Gastroesophageal sphincter (tissue), 4 donors: ENCODE measurements around the gene CCNJL. TPM values are rescaled to one million over a fixed set of nuclear protein-coding genes. Genes with fewer than 3 reads are reported as not detected.
A peak's percentile ranks its signal among the peaks of the same experiment; 100 is the strongest.

Experiments
- ATAC-seq: fragments of 150-250 bp; one replicate; pipeline ENCODE4 v1.9.1; 2016; ENCODE audit warnings: mild to moderate bottlenecking, moderate library complexity
- H3K27ac ChIP-seq, 4 donors: fragments of 200-600 bp; sonication (generic) in 3 of 4; 1 replicate in 3 of 4; 2 replicates in 1 of 4; pipeline ENCODE4 v1.5.1; 2016 to 2019
- H3K27me3 ChIP-seq: fragments of 200-600 bp; sonication (generic); one replicate; pipeline ENCODE4 v1.5.1; 2019
- H3K36me3 ChIP-seq, 2 donors: fragments of 200-600 bp; sonication (generic); one replicate each; pipeline ENCODE4 v1.5.1; 2019; ENCODE audit warnings: control low read depth in 1 of 2
- H3K4me1 ChIP-seq, 3 donors: fragments of 200-600 bp; sonication (generic); 1 replicate in 2 of 3; 2 replicates in 1 of 3; pipeline ENCODE4 v1.5.1; 2016 to 2019; ENCODE audit warnings: control low read depth in 2 of 3
- H3K4me3 ChIP-seq, 2 donors: fragments of 200-600 bp; sonication (generic); one replicate each; pipeline ENCODE4 v1.5.1; 2019; ENCODE audit warnings: mild to moderate bottlenecking in 1 of 2, moderate library complexity in 1 of 2
- H3K9me3 ChIP-seq, 3 donors: fragments of 200-600 bp; sonication (generic); one replicate each; pipeline ENCODE4 v1.5.1; 2017 to 2019; ENCODE audit warnings: control low read depth in 2 of 3
- CTCF ChIP-seq, 4 experiments: fragments of 200-600 bp in 2 of 4; fragments of 450-650 bp in 2 of 4; sonication (generic) in 1 of 4; IDR thresholded peaks; one replicate each; pipeline ENCODE4 v1.5.1; 2017 to 2019; ENCODE audit warnings: antibody characterized with exemption in 4 of 4, mild to moderate bottlenecking in 2 of 4, moderate library complexity in 2 of 4
- EP300 ChIP-seq: sonication (generic); formaldehyde crosslinking; IDR thresholded peaks from one replicate; pipeline ENCODE4 v1.6.1; 2017; ENCODE audit warnings: antibody characterized with exemption, mild to moderate bottlenecking
- POLR2A ChIP-seq, 2 donors: fragments of 450-650 bp; IDR thresholded peaks; one replicate each; pipeline ENCODE4 v1.6.1; 2017; ENCODE audit warnings: antibody characterized with exemption in 2 of 2, mild to moderate bottlenecking in 2 of 2, moderate library complexity in 1 of 2
- POLR2AphosphoS5 ChIP-seq: sonication (generic); formaldehyde crosslinking; IDR thresholded peaks from one replicate; pipeline ENCODE4 v1.6.1; 2017; ENCODE audit warnings: antibody characterized with exemption
- WGBS, 2 donors: methylation state at CpG; one replicate each; pipeline ENCODE4 v1.1.5; 2018; ENCODE audit warnings: low coverage in 1 of 2; 5-methylcytosine and 5-hydroxymethylcytosine counted together
- total RNA-seq, 4 donors: library from RNA; depleted of rRNA; stranded (reverse); fragments of >200 nt; gene quantifications; one replicate each; pipeline ENCODE4 v1.1.0, GENCODE V29; 2016

Gene CCNJL
- total RNA-seq, 4 donors from 2014 or later: 0.35 to 1.9 (median 0.65) TPM

DNA sequence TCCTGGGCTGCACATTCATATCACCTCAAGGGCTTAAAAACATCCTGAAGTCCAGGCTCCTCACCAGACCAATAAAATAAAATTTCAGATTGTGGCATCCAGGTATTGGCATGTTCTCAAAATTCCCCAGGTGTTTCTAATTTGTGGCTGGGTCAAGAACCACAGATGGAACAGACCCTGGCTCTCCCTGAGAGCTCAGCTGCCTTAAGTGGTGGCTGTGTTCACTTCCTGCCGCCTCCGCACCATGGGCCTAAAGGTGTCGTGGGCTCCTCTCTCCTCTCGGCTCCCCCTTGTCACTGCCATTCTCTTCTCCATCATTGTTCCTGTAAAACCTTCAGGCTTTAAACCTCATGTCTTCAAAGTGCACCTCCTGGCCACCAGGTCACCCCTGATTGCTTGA, 17.8 kb upstream of the CCNJL start:
- H3K27ac ChIP-seq: no peak overlapping the region
- H3K9me3 ChIP-seq: no peaks in the 10 kb centered on the region
- peak; percentile 41 for ATAC-seq
- H3K36me3 ChIP-seq: no peaks in the 10 kb centered on the region
- no peaks in the 10 kb centered on the region for H3K4me1 ChIP-seq
- WGBS, 2 donors: 91 to 96% methylated on average over 4 of the region's 4 CpGs
- no peak for TF ChIP-seq POLR2AphosphoS5
- no peak for TF ChIP-seq EP300
- TF ChIP-seq CTCF (IDR thresholded peaks at IDR 0.05): no peak
- no peak for TF ChIP-seq POLR2A (IDR thresholded peaks at IDR 0.05)
- no peak overlapping the region for H3K4me3 ChIP-seq
- H3K27me3 ChIP-seq: no peaks in the 10 kb centered on the region

- no peaks in the 10 kb centered on the region for H3K27me3 ChIP-seq
- no peaks in the 10 kb centered on the region for H3K36me3 ChIP-seq
- WGBS, 2 donors: 73 to 83% methylated on average over 5 to 6 of the region's 6 CpGs
- TF ChIP-seq EP300 (no peak), CTCF (IDR thresholded peaks at IDR 0.05) (no peak), POLR2AphosphoS5 (no peak), POLR2A (IDR thresholded peaks at IDR 0.05) (no peak)
- H3K4me3 ChIP-seq: no peak overlapping the region
- ATAC-seq: no peak
- H3K4me1 ChIP-seq: no peaks in the 10 kb centered on the region
- H3K27ac ChIP-seq: no peak overlapping the region
- H3K9me3 ChIP-seq: no peaks in the 10 kb centered on the region
These were observed 15.5 kb upstream of the CCNJL start for GRCh38 chr5:160327818-160328217.

- H3K4me3 ChIP-seq: no peak overlapping the region
- no peaks in the 10 kb centered on the region for H3K9me3 ChIP-seq
- ATAC-seq: no peak
- no peak overlapping the region for H3K27ac ChIP-seq
- TF ChIP-seq POLR2AphosphoS5: no peak
- TF ChIP-seq CTCF (IDR thresholded peaks at IDR 0.05): no peak
- no peaks in the 10 kb centered on the region for H3K27me3 ChIP-seq
- no peaks in the 10 kb centered on the region for H3K36me3 ChIP-seq
- no peaks in the 10 kb centered on the region for H3K4me1 ChIP-seq
- WGBS, 2 donors: 83 to 90% methylated on average over 2 of the region's 2 CpGs
These were observed 14.6 kb upstream of the CCNJL start for GRCh38 chr5:160326981-160327380.

- WGBS, 2 donors: 81 to 83% methylated on average over 2 of the region's 2 CpGs
- Histone ChIP-seq H3K4me3 (no peak overlapping the region), H3K27ac (no peak overlapping the region), H3K36me3 (no peaks in the 10 kb centered on the region), H3K27me3 (peaks cover 10% of the 10 kb centered on the region), H3K4me1 (no peaks in the 10 kb centered on the region), H3K9me3 (no peaks in the 10 kb centered on the region)
- TF ChIP-seq POLR2AphosphoS5: no peak
- no peak for TF ChIP-seq CTCF (IDR thresholded peaks at IDR 0.05)
- TF ChIP-seq POLR2A (IDR thresholded peaks at IDR 0.05): no peak
- no peak for TF ChIP-seq EP300
- ATAC-seq: no peak
These were observed 13.4 kb upstream of the CCNJL start for GRCh38 chr5:160325716-160326115.

GRCh38 chr5:160324886-160325285, 12.5 kb upstream of the CCNJL start:
- no peak overlapping the region for H3K27ac ChIP-seq
- no peak for ATAC-seq
- H3K36me3 ChIP-seq: no peaks in the 10 kb centered on the region
- TF ChIP-seq CTCF (IDR thresholded peaks at IDR 0.05): no peak
- no peak for TF ChIP-seq POLR2AphosphoS5
- no peak for TF ChIP-seq POLR2A (IDR thresholded peaks at IDR 0.05)
- no peak for TF ChIP-seq EP300
- 71 to 75% methylated on average over 1 to 2 of the region's 2 CpGs for WGBS, 2 donors
- H3K4me1 ChIP-seq: no peaks in the 10 kb centered on the region
- H3K27me3 ChIP-seq: peaks cover 10% of the 10 kb centered on the region
- H3K4me3 ChIP-seq: no peak overlapping the region
- no peaks in the 10 kb centered on the region for H3K9me3 ChIP-seq
